Measurements from ENCODE around the gene GRAP2. TPM values are rescaled to one million over a fixed set of nuclear protein-coding genes. Genes with fewer than 3 reads are reported as not detected.
"Not testable (repeated sequence)": the region's sequence is repeated elsewhere in the genome, so short reads cannot be mapped to it uniquely, and the experiment has no call there.

Gene GRAP2
- total RNA-seq, 3 donors from 2014 or later, result 3.4 to 5.5 (median 4.2) TPM

DNA sequence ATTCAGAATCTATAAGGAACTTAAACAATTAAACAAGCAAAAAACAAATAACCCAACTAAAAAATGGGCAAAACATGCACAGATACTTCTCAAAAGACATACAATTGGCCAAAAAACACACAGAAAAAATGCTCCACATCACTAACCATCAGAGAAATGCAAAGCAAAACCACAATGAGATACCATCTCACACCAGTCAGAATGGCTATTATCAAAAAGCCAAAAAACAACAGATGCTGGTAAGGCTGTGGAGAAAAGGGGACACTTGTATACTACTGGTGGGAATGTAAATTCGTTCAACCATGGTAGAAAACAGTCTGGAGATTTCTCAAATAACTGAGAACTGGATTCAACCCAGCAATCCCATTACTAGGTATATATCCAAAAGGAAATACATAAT, 32.1 kb upstream of the GRAP2 start:
- ATAC-seq (no peak), DNase-seq (no peak)
- Histone ChIP-seq H3K36me3 (ENCODE audit: low read depth) (no peaks in the 10 kb centered on the region), H3K9me3 (no peaks in the 10 kb centered on the region), H3K4me1 (ENCODE audit: low read depth) (no peaks in the 10 kb centered on the region), H3K4me3 (no peak overlapping the region)
- TF ChIP-seq, protein P1, sequence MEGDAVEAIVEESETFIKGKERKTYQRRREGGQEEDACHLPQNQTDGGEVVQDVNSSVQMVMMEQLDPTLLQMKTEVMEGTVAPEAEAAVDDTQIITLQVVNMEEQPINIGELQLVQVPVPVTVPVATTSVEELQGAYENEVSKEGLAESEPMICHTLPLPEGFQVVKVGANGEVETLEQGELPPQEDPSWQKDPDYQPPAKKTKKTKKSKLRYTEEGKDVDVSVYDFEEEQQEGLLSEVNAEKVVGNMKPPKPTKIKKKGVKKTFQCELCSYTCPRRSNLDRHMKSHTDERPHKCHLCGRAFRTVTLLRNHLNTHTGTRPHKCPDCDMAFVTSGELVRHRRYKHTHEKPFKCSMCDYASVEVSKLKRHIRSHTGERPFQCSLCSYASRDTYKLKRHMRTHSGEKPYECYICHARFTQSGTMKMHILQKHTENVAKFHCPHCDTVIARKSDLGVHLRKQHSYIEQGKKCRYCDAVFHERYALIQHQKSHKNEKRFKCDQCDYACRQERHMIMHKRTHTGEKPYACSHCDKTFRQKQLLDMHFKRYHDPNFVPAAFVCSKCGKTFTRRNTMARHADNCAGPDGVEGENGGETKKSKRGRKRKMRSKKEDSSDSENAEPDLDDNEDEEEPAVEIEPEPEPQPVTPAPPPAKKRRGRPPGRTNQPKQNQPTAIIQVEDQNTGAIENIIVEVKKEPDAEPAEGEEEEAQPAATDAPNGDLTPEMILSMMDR (IDR thresholded peaks at IDR 0.05), result no peak
- intact Hi-C loops (cut with DNase I, micrococcal nuclease), result no loop called here

- ATAC-seq; DNase-seq; H3K9me3 ChIP-seq; H3K4me3 ChIP-seq; H3K4me1 ChIP-seq (ENCODE audit: low read depth); intact Hi-C loops (cut with DNase I, micrococcal nuclease); H3K36me3 ChIP-seq (ENCODE audit: low read depth): not testable (repeated sequence)
Observed at GRCh38 chr22:39869797-39870196, 31.1 kb upstream of the GRAP2 start.

- intact Hi-C loops (cut with DNase I, micrococcal nuclease), result no loop called here
Observed at GRCh38 chr22:39871008-39871798, 29.7 kb upstream of the GRAP2 start.

DNA sequence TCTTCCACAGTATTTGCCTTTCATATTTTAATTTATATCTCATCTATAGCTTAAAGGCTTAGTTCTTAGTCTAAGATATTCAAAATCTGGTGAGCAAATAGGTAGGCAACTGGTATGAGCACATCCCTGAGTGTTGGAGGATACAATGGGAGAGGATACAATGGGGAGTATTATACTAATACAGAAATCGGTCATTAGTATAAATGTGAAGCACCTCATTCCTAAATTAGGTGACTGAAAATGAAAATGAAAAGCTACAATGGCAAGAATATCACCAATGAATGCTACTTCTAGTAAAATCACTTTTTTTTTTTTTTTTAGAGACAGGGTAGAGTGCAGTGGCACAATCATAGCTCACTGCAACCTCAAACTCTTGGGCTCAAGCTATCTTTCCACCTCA, 28.3 kb upstream of the GRAP2 start:
- intact Hi-C loops (cut with DNase I, micrococcal nuclease), result no loop called here
- DNase-seq (no peak), ATAC-seq (no peak)
- H3K4me1 ChIP-seq (ENCODE audit: low read depth), result no peaks in the 10 kb centered on the region
- TF ChIP-seq, protein P1 (IDR thresholded peaks at IDR 0.05), result no peak
- no peak overlapping the region for H3K4me3 ChIP-seq
- H3K9me3 ChIP-seq, result no peaks in the 10 kb centered on the region
- no peaks in the 10 kb centered on the region for H3K36me3 ChIP-seq (ENCODE audit: low read depth)

More at GRCh38 chr22:39871008-39871798, 29.7 kb upstream of the GRAP2 start:
- Histone ChIP-seq H3K36me3 (ENCODE audit: low read depth) (no peaks in the 10 kb centered on the region), H3K9me3 (no peaks in the 10 kb centered on the region), H3K4me1 (ENCODE audit: low read depth) (no peaks in the 10 kb centered on the region), H3K4me3 (no peak overlapping the region)
- TF ChIP-seq, protein P1 (IDR thresholded peaks at IDR 0.05), result no peak
- ATAC-seq (no peak), DNase-seq (no peak)

DNA sequence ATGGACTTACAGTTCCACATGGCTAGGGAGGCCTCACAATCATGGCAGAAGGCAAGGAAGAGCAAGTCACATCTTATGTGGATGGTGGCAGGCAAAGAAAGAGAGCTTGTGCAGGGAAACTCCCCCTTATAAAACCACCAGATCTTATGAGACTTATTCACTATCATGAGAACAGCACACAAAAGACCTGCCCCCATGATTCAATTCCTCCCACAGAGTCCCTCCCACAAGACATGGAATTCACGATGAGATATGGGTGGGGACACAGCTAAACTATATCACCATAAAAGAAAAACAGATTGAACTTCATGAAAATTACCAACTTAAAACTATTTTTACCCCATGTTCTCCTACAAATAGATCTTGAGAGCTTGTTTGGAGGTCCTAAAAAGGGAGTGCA, 26.9 kb upstream of the GRAP2 start:
- Histone ChIP-seq H3K4me3 (no peak overlapping the region), H3K4me1 (ENCODE audit: low read depth) (no peaks in the 10 kb centered on the region), H3K9me3 (no peaks in the 10 kb centered on the region), H3K36me3 (ENCODE audit: low read depth) (no peaks in the 10 kb centered on the region)
- TF ChIP-seq, protein P1 (IDR thresholded peaks at IDR 0.05), result no peak
- no peak for ATAC-seq
- intact Hi-C loops (cut with DNase I, micrococcal nuclease), result no loop called here
- no peak for DNase-seq

- H3K9me3 ChIP-seq, result not testable (repeated sequence)
Observed at GRCh38 chr22:39875176-39875885, 25.6 kb upstream of the GRAP2 start.

More at GRCh38 chr22:39875176-39875885, 25.6 kb upstream of the GRAP2 start:
- intact Hi-C loops (cut with DNase I, micrococcal nuclease); H3K4me3 ChIP-seq; DNase-seq; H3K4me1 ChIP-seq (ENCODE audit: low read depth); ATAC-seq; H3K36me3 ChIP-seq (ENCODE audit: low read depth): not testable (repeated sequence)

All from mucosa of descending colon (tissue), 3 donors.